T-cell (primary cell): ENCODE results near the gene RNASE7. TPM values are rescaled to one million over a fixed set of nuclear protein-coding genes. Genes with fewer than 3 reads are reported as not detected.

Experiments used
- ATAC-seq, 4 experiments: fragments of 200-7000 bp in 3 of 4; fragments of 150-1000 bp in 1 of 4; cut with Tn5 transposase; replicated peaks in 1 of 4; 1 replicate in 3 of 4; 2 replicates in 1 of 4; pipeline ENCODE4 v1.10.0; 2021; ENCODE audit warnings: moderate library complexity in 3 of 4, mild to moderate bottlenecking in 2 of 4, moderate number of reproducible peaks in 1 of 4
- CTCF ChIA-PET, 2 donors: fragments of 300-600 bp; sonication (Branson Sonifier 250); formaldehyde crosslinking; loops; one replicate each; lab custom pipeline; 2022; ENCODE audit warnings: antibody characterized with exemption in 2 of 2; lab: Charles Lee
- POLR2A ChIA-PET, 2 donors: fragments of 300-600 bp; sonication (Branson Sonifier 250); formaldehyde crosslinking; loops; one replicate each; lab custom pipeline; 2022; ENCODE audit warnings: antibody characterized with exemption in 2 of 2; lab: Charles Lee
- DNase-seq, 35 experiments: peaks; one replicate each; pipeline versions ENCODE4 v3.0.0 to v3.0.0-alpha.2; 2013 to 2023
- H3K27ac ChIP-seq: one replicate; pipeline ENCODE4 v1.5.1; 2013; ENCODE audit warnings: low read length
- H3K27me3 ChIP-seq, 2 experiments: replicated peaks in 1 of 2; 1 replicate in 1 of 2; 2 replicates in 1 of 2; pipeline versions ENCODE4 v1.6.1 to v1.7.0; 2013; ENCODE audit warnings: low read length in 1 of 2, mixed read lengths in 1 of 2; ENCODE audit not compliant: control insufficient read depth in 2 of 2, insufficient read depth in 2 of 2; ENCODE audit errors: extremely low read depth in 1 of 2
- H3K36me3 ChIP-seq, 2 donors: 1 replicate in 1 of 2; 2 replicates in 1 of 2; pipeline versions ENCODE4 v1.6.1 to v1.7.0; 2013; ENCODE audit warnings: low read length in 1 of 2; ENCODE audit not compliant: control insufficient read depth in 2 of 2, insufficient read depth in 1 of 2; ENCODE audit errors: extremely low read depth in 1 of 2
- H3K4me1 ChIP-seq, 2 experiments: 1 replicate in 1 of 2; 2 replicates in 1 of 2; pipeline versions ENCODE4 v1.6.1 to v1.7.0; 2013; ENCODE audit warnings: low read length in 2 of 2, mixed read lengths in 1 of 2; ENCODE audit not compliant: insufficient read depth in 2 of 2, control insufficient read depth in 1 of 2; ENCODE audit errors: extremely low read depth in 1 of 2
- H3K4me3 ChIP-seq, 2 donors: 1 replicate in 1 of 2; 2 replicates in 1 of 2; pipeline versions ENCODE4 v1.5.1 to v1.7.0; 2013; ENCODE audit warnings: mild to moderate bottlenecking in 2 of 2, low read length in 1 of 2, moderate library complexity in 1 of 2; ENCODE audit not compliant: control insufficient read depth in 1 of 2; ENCODE audit errors: extremely low read depth in 1 of 2
- H3K9me3 ChIP-seq: 2 replicates; pipeline ENCODE4 v1.7.0; 2013
- H3K27ac Mint-ChIP-seq, 2 donors: one replicate each; pipeline ENCODE4 v1.8.0; 2020 to 2021; ENCODE audit warnings: mild to moderate bottlenecking in 2 of 2, mixed read lengths in 2 of 2
- H3K27me3 Mint-ChIP-seq, 2 donors: one replicate each; pipeline ENCODE4 v1.8.0; 2021 to 2022; ENCODE audit warnings: mixed read lengths in 2 of 2
- H3K36me3 Mint-ChIP-seq: one replicate; pipeline ENCODE4 v1.8.0; 2021; ENCODE audit warnings: mixed read lengths
- H3K4me1 Mint-ChIP-seq, 3 donors: one replicate each; pipeline ENCODE4 v1.8.0; 2020 to 2022; ENCODE audit warnings: mixed read lengths in 3 of 3, mild to moderate bottlenecking in 1 of 3
- H3K4me3 Mint-ChIP-seq, 3 donors: one replicate each; pipeline ENCODE4 v1.8.0; 2020 to 2022; ENCODE audit warnings: mild to moderate bottlenecking in 3 of 3, mixed read lengths in 3 of 3, moderate library complexity in 3 of 3
- H3K9me3 Mint-ChIP-seq, 3 donors: one replicate each; pipeline ENCODE4 v1.8.0; 2020 to 2022; ENCODE audit warnings: mixed read lengths in 3 of 3
- WGBS: methylation state at CpG from one replicate; pipeline ENCODE4 v1.1.5; 2013; ENCODE audit warnings: missing lambda C conversion rate; ENCODE audit not compliant: insufficient coverage; 5-methylcytosine and 5-hydroxymethylcytosine counted together
- total RNA-seq, 35 experiments: library from RNA in 6 of 35; stranded (reverse) in 6 of 35; fragments of 120-200 nt in 1 of 35; gene quantifications; one replicate each; pipeline versions ENCODE4 v1.2.1 to v1.2.4 and lab custom pipeline; 2013 to 2026

The RNASE7 gene
- total RNA-seq, 5 donors from 2014 or later (not counting 1 experiment from before 2014, with no cell fraction given) = not detected

GRCh38 chr14:21014761-21015190, 27.4 kb upstream of the RNASE7 start:
- no peaks in the 10 kb centered on the region for H3K4me1 Mint-ChIP-seq
- peaks cover 0 to 9% of the 10 kb centered on the region in 2 experiments for H3K27me3 ChIP-seq
- H3K4me1 ChIP-seq = no peaks in the 10 kb centered on the region
- peaks cover 24% of the 10 kb centered on the region for H3K36me3 Mint-ChIP-seq
- ATAC-seq = peak; percentile 68 to 87 (median 79)
- DNase-seq = peak; percentile 23 to 91 (median 73)
- H3K27ac Mint-ChIP-seq = no peak overlapping the region
- H3K27ac ChIP-seq = no peak overlapping the region
- H3K36me3 ChIP-seq = peaks cover 5 to 12% of the 10 kb centered on the region in 2 donors
- WGBS = 10% methylated on average over 2 of the region's 4 CpGs
- H3K9me3 ChIP-seq = no peaks in the 10 kb centered on the region
- no peaks in the 10 kb centered on the region for H3K9me3 Mint-ChIP-seq
- ChIA-PET CTCF (interaction anchor here (0.5 to 5.5 kb wide), 54 partner anchors 8 to 673 kb away, joined by 3 to 111 read pairs (median 4); partner anchors contain the start of genes RNASE13 (in 1 of the 2), RNASE7 (in 1 of the 2), SLC39A2 (in 1 of the 2) and TMEM253 (in 1 of the 2)), POLR2A (interaction anchor here (0.6 to 1.4 kb wide), 5 partner anchors 11 to 90 kb away, joined by 3 to 8 read pairs (median 3); no protein-coding TSS in a partner anchor)
- H3K4me3 Mint-ChIP-seq = no peak overlapping the region
- H3K4me3 ChIP-seq = no peak overlapping the region
- H3K27me3 Mint-ChIP-seq = peaks cover 17 to 25% of the 10 kb centered on the region in 2 donors

- Mint-ChIP-seq H3K27ac (no peak overlapping the region), H3K4me3 (no peak overlapping the region), H3K27me3 (peaks cover 17 to 25% of the 10 kb centered on the region in 2 donors), H3K36me3 (peaks cover 24% of the 10 kb centered on the region), H3K9me3 (no peaks in the 10 kb centered on the region), H3K4me1 (no peaks in the 10 kb centered on the region)
- CTCF ChIA-PET = interaction anchor here (0.6 to 5.5 kb wide), 48 partner anchors 8 to 673 kb away, joined by 3 to 111 read pairs (median 5); partner anchors contain the start of genes RNASE13 (in 1 of the 2), RNASE7 (in 1 of the 2), SALL2 (in 1 of the 2) and SLC39A2 (in 1 of the 2)
- Histone ChIP-seq H3K27ac (no peak overlapping the region), H3K4me1 (no peaks in the 10 kb centered on the region), H3K4me3 (no peak overlapping the region), H3K36me3 (peaks cover 5 to 12% of the 10 kb centered on the region in 2 donors), H3K9me3 (no peaks in the 10 kb centered on the region), H3K27me3 (peaks cover 0 to 9% of the 10 kb centered on the region in 2 experiments)
- 78% methylated on average over 6 of the region's 6 CpGs for whole genome bisulfite sequencing
- ATAC-seq (no peak), DNase-seq (no peak)
- POLR2A ChIA-PET = interaction anchor here (1.0 to 1.4 kb wide), 4 partner anchors 11 to 89 kb away, joined by 3 to 8 read pairs (median 4); no protein-coding TSS in a partner anchor
These were observed 26.9 kb upstream of the RNASE7 start for GRCh38 chr14:21015312-21015711.

- POLR2A ChIA-PET = no interaction called here
These were observed 25.6 kb upstream of the RNASE7 start for GRCh38 chr14:21016413-21017190.

GRCh38 chr14:21017528-21018245, 24.5 kb upstream of the RNASE7 start:
- peaks cover 4 to 10% of the 10 kb centered on the region in 2 donors for H3K27me3 Mint-ChIP-seq
- peaks cover 0 to 6% (median 2%) of the 10 kb centered on the region in 3 donors for H3K4me1 Mint-ChIP-seq
- CTCF ChIA-PET = interaction anchor here (1.1 to 5.5 kb wide), 4 partner anchors 23 to 86 kb away, joined by 3 to 53 read pairs (median 28); partner anchors contain the start of gene RNASE7 (in 1 of the 2)
- Histone ChIP-seq H3K4me1 (no peaks in the 10 kb centered on the region), H3K36me3 (peaks cover 5 to 12% of the 10 kb centered on the region in 2 donors), H3K27me3 (peaks cover 0 to 5% of the 10 kb centered on the region in 2 experiments), H3K9me3 (no peaks in the 10 kb centered on the region), H3K27ac (no peak overlapping the region), H3K4me3 (no peak overlapping the region)
- H3K4me3 Mint-ChIP-seq = no peak overlapping the region
- ATAC-seq = no peak
- no peak overlapping the region for H3K27ac Mint-ChIP-seq
- H3K36me3 Mint-ChIP-seq = peaks cover 35% of the 10 kb centered on the region
- no peaks in the 10 kb centered on the region for H3K9me3 Mint-ChIP-seq
- no peak for DNase-seq
- WGBS = 95% methylated on average over 13 of the region's 28 CpGs
- POLR2A ChIA-PET = interaction anchor here in 1 of 2 donors (1.0 kb wide), 1 partner anchor 62 kb away, joined by 3 read pairs; no protein-coding TSS in a partner anchor

More at GRCh38 chr14:21016413-21017190, 25.6 kb upstream of the RNASE7 start:
- Histone ChIP-seq H3K36me3 (peaks cover 5 to 12% of the 10 kb centered on the region in 2 donors), H3K4me1 (no peaks in the 10 kb centered on the region), H3K9me3 (no peaks in the 10 kb centered on the region), H3K4me3 (no peak overlapping the region), H3K27ac (no peak overlapping the region), H3K27me3 (peaks cover 0 to 9% of the 10 kb centered on the region in 2 experiments)
- Mint-ChIP-seq H3K27ac (no peak overlapping the region), H3K4me3 (no peak overlapping the region), H3K27me3 (peaks cover 13 to 19% of the 10 kb centered on the region in 2 donors), H3K9me3 (no peaks in the 10 kb centered on the region), H3K36me3 (peaks cover 31% of the 10 kb centered on the region), H3K4me1 (no peaks in the 10 kb centered on the region)
- DNase-seq (no peak), ATAC-seq (no peak)
- WGBS = 66% methylated on average over 3 of the region's 9 CpGs
- CTCF ChIA-PET = interaction anchor here (0.6 to 5.5 kb wide), 13 partner anchors 9 to 537 kb away, joined by 3 to 53 read pairs (median 5); partner anchors contain the start of gene RNASE7 (in 1 of the 2)

GRCh38 chr14:21018286-21018685, 23.9 kb upstream of the RNASE7 start:
- no peak for ATAC-seq
- CTCF ChIA-PET = interaction anchor here (1.8 to 5.5 kb wide), 3 partner anchors 22 to 85 kb away, joined by 9 to 53 read pairs (median 47); partner anchors contain the start of gene RNASE7 (in 1 of the 2)
- H3K4me1 Mint-ChIP-seq = peaks cover 5 to 12% (median 8%) of the 10 kb centered on the region in 3 donors

More at GRCh38 chr14:21018286-21018685, 23.9 kb upstream of the RNASE7 start:
- Histone ChIP-seq H3K9me3 (no peaks in the 10 kb centered on the region), H3K36me3 (peaks cover 5 to 12% of the 10 kb centered on the region in 2 donors), H3K4me3 (no peak overlapping the region), H3K4me1 (peaks cover 0 to 5% of the 10 kb centered on the region in 2 experiments), H3K27ac (no peak overlapping the region), H3K27me3 (peaks cover 0 to 8% of the 10 kb centered on the region in 2 experiments)
- Mint-ChIP-seq H3K9me3 (no peaks in the 10 kb centered on the region), H3K4me3 (no peak overlapping the region), H3K36me3 (peaks cover 35% of the 10 kb centered on the region), H3K27me3 (peaks cover 0 to 8% of the 10 kb centered on the region in 2 donors), H3K27ac (no peak overlapping the region)
- DNase-seq = no peak
- POLR2A ChIA-PET = interaction anchor here in 1 of 2 donors (1.0 kb wide), 1 partner anchor 61 kb away, joined by 3 read pairs; no protein-coding TSS in a partner anchor
- 90% methylated on average over 3 of the region's 7 CpGs for WGBS
